ENCODE measurements around the gene RPE. TPM values are rescaled to one million over a fixed set of nuclear protein-coding genes. Genes with fewer than 3 reads are reported as not detected.

RPE gene
- polyA plus RNA-seq, result 32.1 and 44.4 TPM in 2 replicates

GRCh38 chr2:210002158-210003157 lies at the start of gene RPE:
RPE (plus strand) TSS chr2:210002638; CDS start chr2:210002662, 24 bp downstream.

Other genes starting within 250 kb of the RPE start
- 12.9 and 14.8 TPM in 2 replicates for gene UNC80, start 230.8 kb upstream of the RPE start, polyA plus RNA-seq
- gene KANSL1L, start 168.8 kb downstream of the RPE start, polyA plus RNA-seq, result 12.6 and 18.5 TPM in 2 replicates
- gene ACADL, start 222.8 kb downstream of the RPE start, polyA plus RNA-seq, result 0.36 and 4.5 TPM in 2 replicates